K562 (cell line): ENCODE results near the gene IL17RC. TPM values are rescaled to one million over a fixed set of nuclear protein-coding genes. Genes with fewer than 3 reads are reported as not detected.

Source experiments
- CEBPB ChIP-seq: fragments of 450-650 bp; IDR thresholded peaks from 2 replicates; pipeline ENCODE4 v1.6.1; 2016; ENCODE audit warnings: missing genetic modification characterization, missing compliant biosample characterization
- GTF2F1 ChIP-seq: IDR thresholded peaks from 2 replicates; pipeline ENCODE4 v1.6.1; 2011; ENCODE audit warnings: low read depth, low read length, improper control_type of control experiment
- L3MBTL2 ChIP-seq: fragments of 450-650 bp; IDR thresholded peaks from 2 replicates; pipeline ENCODE4 v1.6.1; 2016; ENCODE audit warnings: mild to moderate bottlenecking, moderate library complexity
- PTRF ChIP-seq: fragments of 450-650 bp; IDR thresholded peaks from 2 replicates; pipeline ENCODE4 v1.6.1; 2016; ENCODE audit warnings: mild to moderate bottlenecking, missing genetic modification characterization, missing compliant biosample characterization
- RBM34 ChIP-seq: fragments of 200-400 bp; formaldehyde crosslinking; IDR thresholded peaks from 2 replicates; pipeline ENCODE4 v1.6.1; 2018; ENCODE audit warnings: low read length, borderline replicate concordance; ENCODE audit not compliant: insufficient read depth
- RCOR1 ChIP-seq, 2 experiments: IDR thresholded peaks; 2 replicates each; pipeline ENCODE4 v1.6.1; 2012; ENCODE audit warnings: low read depth in 2 of 2, low read length in 2 of 2, borderline replicate concordance in 1 of 2, improper control_type of control experiment in 1 of 2
- SRSF7 ChIP-seq: fragments of 200-400 bp; formaldehyde crosslinking; optimal IDR thresholded peaks from 2 replicates; pipeline ENCODE3; 2017; ENCODE audit warnings: mild to moderate bottlenecking, low read depth, low read length
- XRCC3 ChIP-seq: fragments of 450-650 bp; IDR thresholded peaks from 2 replicates; pipeline ENCODE4 v1.6.1; 2017; ENCODE audit warnings: mild to moderate bottlenecking, moderate library complexity
- ZC3H11A ChIP-seq: IDR thresholded peaks from 2 replicates; pipeline ENCODE4 v1.6.1; 2012; ENCODE audit warnings: low read depth, low read length, improper control_type of control experiment
- ZNF253 ChIP-seq: fragments of 250-450 bp; sonication (Bioruptor Pico); conservative IDR thresholded peaks from 2 replicates; pipeline ENCODE4 v1.6.1; 2021; ENCODE audit warnings: mild to moderate bottlenecking
- polyA plus RNA-seq, 8 experiments: library from polyadenylated mRNA; depleted of rRNA in 4 of 8; stranded (reverse) in 5 of 8; unstranded in 3 of 8; fragments of >200 nt; fragmentation: Nextera tagmentation in 2 of 8; fragmentation: Illumina TruSeq in 1 of 8; extraction: Ambion mirVana in 2 of 8; extraction: Trizol in 1 of 8; gene quantifications; 2 replicates each; pipeline versions ENCODE4 v1.2.1 to v1.2.3, GENCODE V29; 2011 to 2014; ENCODE audit warnings: inconsistent platforms in 1 of 8, missing spikeins in 1 of 8
- total RNA-seq, 7 experiments: library from RNA; depleted of rRNA in 6 of 7; stranded (reverse); fragments of >200 nt in 6 of 7; fragmentation: Illumina TruSeq in 2 of 7; extraction: Trizol in 2 of 7; gene quantifications; 2 replicates each; pipeline versions ENCODE4 v1.2.1 to v1.2.3, GENCODE V29; 2011 to 2021; ENCODE audit warnings: low replicate concordance in 1 of 7
- TF ChIP-seq, protein P1 (sequence below), 2 experiments: fragments of 450-650 bp; IDR thresholded peaks; 2 replicates each; pipeline ENCODE4 v1.6.1; 2016; ENCODE audit warnings: mild to moderate bottlenecking in 2 of 2, borderline replicate concordance in 1 of 2, low read depth in 1 of 2, moderate library complexity in 1 of 2
- TF ChIP-seq, protein P2 (sequence below), 2 experiments: fragments of 450-650 bp; conservative IDR thresholded peaks; 2 replicates each; pipeline ENCODE4 v1.6.1; 2017; ENCODE audit warnings: mild to moderate bottlenecking in 2 of 2, moderate library complexity in 2 of 2
- TF ChIP-seq, protein P3 (sequence below): sonication (generic); IDR thresholded peaks from 2 replicates; pipeline ENCODE4 v1.6.1; 2016
- TF ChIP-seq, protein P4 (sequence below): fragments of 200-800 bp; sonication (Bioruptor generic); IDR thresholded peaks from 2 replicates; pipeline ENCODE4 v1.6.1; 2017; ENCODE audit warnings: missing genetic modification characterization, missing compliant biosample characterization

The IL17RC gene
- total and polyA plus RNA-seq, 9 of the 15 experiments (the other 6 are each of a cell fraction or from before 2014, with no cell fraction given): 0.15 to 11.4 (median 7.1) TPM; not detected in 1

DNA sequence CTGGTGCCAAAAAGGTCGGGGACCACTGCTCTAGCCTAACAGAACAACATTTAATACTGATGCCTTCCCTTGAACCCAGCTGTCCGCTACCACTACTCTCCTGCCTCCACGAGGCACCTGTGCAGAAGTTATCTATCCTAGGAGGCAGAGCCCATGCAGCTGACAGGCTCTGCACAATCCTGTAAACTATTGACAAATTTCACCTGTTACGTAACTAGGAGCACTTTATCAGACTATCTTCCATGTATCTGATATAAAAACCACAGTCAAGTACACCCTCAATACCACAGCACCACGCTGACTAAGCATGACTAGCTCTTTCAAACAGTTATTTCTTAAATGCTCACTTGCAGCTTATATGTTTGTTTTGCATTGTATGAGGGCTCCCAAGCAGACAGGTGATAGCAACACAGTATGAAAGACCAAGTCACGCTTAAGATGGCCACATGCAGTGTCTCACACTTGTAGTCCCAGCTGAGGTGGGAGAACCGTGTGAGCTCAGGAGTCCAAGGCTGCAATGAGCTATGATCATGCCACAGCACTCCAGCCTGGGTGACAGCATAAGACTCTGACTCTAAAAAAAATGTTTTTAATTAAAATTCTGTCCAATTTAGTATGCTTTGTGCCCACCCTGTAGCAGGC lies 4.5 kb upstream of the IL17RC start (continued):
- TF ChIP-seq GTF2F1 (no peak), CEBPB (tag) (peak; percentile 96), XRCC3 (no peak), RBM34 (no peak), PTRF (tag) (no peak), L3MBTL2 (peak; percentile 56; the same call in 1 of the 2 replicates), ZNF253 (no peak), RCOR1 (IDR thresholded peaks at IDR 0.05; ENCODE audit: borderline replicate concordance in 1 of 2, low read depth in 2 of 2, low read length in 2 of 2) (peak in 1 of 2 experiments; percentile 61; a peak in 2 of 4 replicates), SRSF7 (no peak), ZC3H11A (no peak)
- TF ChIP-seq, protein P1, sequence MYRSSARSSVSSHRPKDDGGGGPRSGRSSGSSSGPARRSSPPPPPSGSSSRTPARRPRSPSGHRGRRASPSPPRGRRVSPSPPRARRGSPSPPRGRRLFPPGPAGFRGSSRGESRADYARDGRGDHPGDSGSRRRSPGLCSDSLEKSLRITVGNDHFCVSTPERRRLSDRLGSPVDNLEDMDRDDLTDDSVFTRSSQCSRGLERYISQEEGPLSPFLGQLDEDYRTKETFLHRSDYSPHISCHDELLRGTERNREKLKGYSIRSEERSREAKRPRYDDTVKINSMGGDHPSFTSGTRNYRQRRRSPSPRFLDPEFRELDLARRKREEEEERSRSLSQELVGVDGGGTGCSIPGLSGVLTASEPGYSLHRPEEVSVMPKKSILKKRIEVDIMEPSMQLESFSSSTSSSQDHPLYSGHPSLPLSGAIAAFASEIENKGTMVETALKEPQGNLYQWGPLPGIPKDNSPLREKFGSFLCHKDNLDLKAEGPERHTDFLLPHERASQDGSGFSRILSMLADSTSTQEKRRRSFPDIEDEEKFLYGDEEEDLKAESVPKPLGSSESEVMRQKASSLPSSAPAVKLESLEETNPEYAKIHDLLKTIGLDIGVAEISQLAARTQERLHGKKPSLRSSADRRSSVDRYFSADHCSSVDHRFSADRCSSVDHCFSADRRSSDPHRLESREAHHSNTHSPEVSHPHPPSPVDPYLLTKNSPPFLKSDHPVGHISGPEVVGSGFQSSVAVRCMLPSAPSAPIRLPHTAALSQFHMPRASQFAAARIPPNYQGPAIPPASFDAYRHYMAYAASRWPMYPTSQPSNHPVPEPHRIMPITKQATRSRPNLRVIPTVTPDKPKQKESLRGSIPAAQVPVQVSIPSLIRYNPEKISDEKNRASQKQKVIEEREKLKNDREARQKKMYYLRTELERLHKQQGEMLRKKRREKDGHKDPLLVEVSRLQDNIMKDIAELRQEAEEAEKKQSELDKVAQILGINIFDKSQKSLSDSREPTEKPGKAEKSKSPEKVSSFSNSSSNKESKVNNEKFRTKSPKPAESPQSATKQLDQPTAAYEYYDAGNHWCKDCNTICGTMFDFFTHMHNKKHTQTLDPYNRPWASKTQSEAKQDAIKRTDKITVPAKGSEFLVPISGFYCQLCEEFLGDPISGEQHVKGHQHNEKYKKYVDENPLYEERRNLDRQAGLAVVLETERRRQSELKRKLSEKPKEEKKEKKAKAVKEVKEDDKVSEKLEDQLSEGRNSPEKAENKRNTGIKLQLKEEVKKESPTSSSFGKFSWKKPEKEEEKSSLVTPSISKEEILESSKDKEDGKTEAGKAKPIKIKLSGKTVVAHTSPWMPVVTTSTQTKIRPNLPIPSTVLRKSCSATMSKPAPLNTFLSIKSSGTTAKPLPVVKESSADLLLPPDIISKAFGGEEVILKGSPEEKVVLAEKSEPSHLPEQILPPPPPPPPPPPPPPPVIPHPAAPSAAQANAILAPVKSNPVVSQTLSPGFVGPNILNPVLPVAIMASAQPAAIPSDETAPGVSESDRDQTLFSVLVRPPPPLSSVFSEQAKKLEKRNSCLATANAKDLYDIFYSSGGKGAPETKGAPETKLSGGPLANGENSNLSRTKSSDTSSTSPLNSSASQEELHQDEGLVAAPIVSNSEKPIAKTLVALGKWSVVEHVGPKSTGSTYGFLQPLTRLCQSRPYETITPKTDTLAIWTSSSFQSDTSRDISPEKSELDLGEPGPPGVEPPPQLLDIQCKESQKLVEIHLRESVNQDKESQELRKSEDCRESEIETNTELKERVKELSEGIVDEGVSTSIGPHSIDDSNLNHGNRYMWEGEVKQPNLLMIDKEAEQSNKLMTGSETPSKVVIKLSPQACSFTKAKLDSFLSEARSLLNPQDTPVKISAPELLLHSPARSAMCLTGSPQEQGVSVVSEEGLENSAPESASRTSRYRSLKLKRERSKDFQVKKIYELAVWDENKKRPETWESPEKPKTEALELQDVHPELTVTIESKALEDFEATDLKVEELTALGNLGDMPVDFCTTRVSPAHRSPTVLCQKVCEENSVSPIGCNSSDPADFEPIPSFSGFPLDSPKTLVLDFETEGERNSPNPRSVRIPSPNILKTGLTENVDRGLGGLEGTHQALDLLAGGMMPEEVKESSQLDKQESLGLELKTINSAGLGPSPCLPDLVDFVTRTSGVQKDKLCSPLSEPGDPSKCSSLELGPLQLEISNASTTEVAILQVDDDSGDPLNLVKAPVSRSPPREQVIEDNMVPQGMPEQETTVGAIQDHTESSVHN (IDR thresholded peaks at IDR 0.05; ENCODE audit: borderline replicate concordance in 1 of 2, low read depth in 1 of 2): peak in 1 of 2 experiments; percentile 26; a peak in 1 of 4 replicates
- TF ChIP-seq, protein P2, sequence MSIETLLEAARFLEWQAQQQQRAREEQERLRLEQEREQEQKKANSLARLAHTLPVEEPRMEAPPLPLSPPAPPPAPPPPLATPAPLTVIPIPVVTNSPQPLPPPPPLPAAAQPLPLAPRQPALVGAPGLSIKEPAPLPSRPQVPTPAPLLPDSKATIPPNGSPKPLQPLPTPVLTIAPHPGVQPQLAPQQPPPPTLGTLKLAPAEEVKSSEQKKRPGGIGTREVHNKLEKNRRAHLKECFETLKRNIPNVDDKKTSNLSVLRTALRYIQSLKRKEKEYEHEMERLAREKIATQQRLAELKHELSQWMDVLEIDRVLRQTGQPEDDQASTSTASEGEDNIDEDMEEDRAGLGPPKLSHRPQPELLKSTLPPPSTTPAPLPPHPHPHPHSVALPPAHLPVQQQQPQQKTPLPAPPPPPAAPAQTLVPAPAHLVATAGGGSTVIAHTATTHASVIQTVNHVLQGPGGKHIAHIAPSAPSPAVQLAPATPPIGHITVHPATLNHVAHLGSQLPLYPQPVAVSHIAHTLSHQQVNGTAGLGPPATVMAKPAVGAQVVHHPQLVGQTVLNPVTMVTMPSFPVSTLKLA (conservative IDR thresholded peaks at IDR 0.05): peak in 1 of 2 experiments; percentile 48; a peak in 1 of 4 replicates
- TF ChIP-seq, protein P3, sequence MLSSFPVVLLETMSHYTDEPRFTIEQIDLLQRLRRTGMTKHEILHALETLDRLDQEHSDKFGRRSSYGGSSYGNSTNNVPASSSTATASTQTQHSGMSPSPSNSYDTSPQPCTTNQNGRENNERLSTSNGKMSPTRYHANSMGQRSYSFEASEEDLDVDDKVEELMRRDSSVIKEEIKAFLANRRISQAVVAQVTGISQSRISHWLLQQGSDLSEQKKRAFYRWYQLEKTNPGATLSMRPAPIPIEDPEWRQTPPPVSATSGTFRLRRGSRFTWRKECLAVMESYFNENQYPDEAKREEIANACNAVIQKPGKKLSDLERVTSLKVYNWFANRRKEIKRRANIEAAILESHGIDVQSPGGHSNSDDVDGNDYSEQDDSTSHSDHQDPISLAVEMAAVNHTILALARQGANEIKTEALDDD: peak; percentile 68
- TF ChIP-seq, protein P4, sequence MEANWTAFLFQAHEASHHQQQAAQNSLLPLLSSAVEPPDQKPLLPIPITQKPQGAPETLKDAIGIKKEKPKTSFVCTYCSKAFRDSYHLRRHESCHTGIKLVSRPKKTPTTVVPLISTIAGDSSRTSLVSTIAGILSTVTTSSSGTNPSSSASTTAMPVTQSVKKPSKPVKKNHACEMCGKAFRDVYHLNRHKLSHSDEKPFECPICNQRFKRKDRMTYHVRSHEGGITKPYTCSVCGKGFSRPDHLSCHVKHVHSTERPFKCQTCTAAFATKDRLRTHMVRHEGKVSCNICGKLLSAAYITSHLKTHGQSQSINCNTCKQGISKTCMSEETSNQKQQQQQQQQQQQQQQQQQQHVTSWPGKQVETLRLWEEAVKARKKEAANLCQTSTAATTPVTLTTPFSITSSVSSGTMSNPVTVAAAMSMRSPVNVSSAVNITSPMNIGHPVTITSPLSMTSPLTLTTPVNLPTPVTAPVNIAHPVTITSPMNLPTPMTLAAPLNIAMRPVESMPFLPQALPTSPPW: peak; percentile 15; the same call in 1 of the 2 replicates
